ENCODE data around the gene TTC23. TPM values are rescaled to one million over a fixed set of nuclear protein-coding genes. Genes with fewer than 3 reads are reported as not detected.

Gene TTC23
- total RNA-seq (2014; rRNA removed; shearing (Covaris generic)), result 28.3 and 43.1 TPM in 2 replicates

- H3K4me1 ChIP-seq, result peaks cover 14% of the 10 kb centered on the region; the same call in 1 of the 2 replicates
- no peaks in the 10 kb centered on the region for H3K9me3 ChIP-seq (replicated peaks)
- peak; percentile 61 to 89 for DNase-seq
- peak within 1 kb of the TSS; percentile 91 for H3K4me3 ChIP-seq
- H3K36me3 ChIP-seq, result peaks cover 5% of the 10 kb centered on the region
- H3K27me3 ChIP-seq, result no peaks in the 10 kb centered on the region
- peak within 1 kb of the TSS; percentile 80 for H3K27ac ChIP-seq
Observed at GRCh38 chr15:99249270-99249841, at the start of gene TTC23. Gene TTC23, minus strand, starts transcription at chr15:99249581. Its CDS starts 20,869 bp downstream, at chr15:99228712.

- Histone ChIP-seq H3K4me3 (no peak overlapping the region), H3K27me3 (no peaks in the 10 kb centered on the region), H3K4me1 (no peaks in the 10 kb centered on the region), H3K27ac (no peak overlapping the region), H3K36me3 (no peaks in the 10 kb centered on the region), H3K9me3 (replicated peaks) (0 out of 2 replicates have a peak, but pooled peaks cover 3% of the 10 kb centered on the region)
- no peak for DNase-seq
Observed at GRCh38 chr15:99296386-99296785, 47.0 kb upstream of the TTC23 start.

GRCh38 chr15:99295840-99296239 is 46.5 kb upstream of the TTC23 start:
- no peak overlapping the region for H3K27ac ChIP-seq
- no peak for DNase-seq

GRCh38 chr15:99291643-99292042 is 42.3 kb upstream of the TTC23 start:
- Histone ChIP-seq H3K4me1 (no peaks in the 10 kb centered on the region), H3K36me3 (peaks cover 4% of the 10 kb centered on the region; the same call in 1 of the 2 replicates), H3K27ac (no peak overlapping the region), H3K27me3 (no peaks in the 10 kb centered on the region), H3K9me3 (replicated peaks) (0 out of 2 replicates have a peak, but pooled peaks cover 3% of the 10 kb centered on the region), H3K4me3 (no peak overlapping the region)
- DNase-seq, result no peak

More at GRCh38 chr15:99295840-99296239, 46.5 kb upstream of the TTC23 start:
- H3K36me3 ChIP-seq, result no peaks in the 10 kb centered on the region
- no peaks in the 10 kb centered on the region for H3K27me3 ChIP-seq
- H3K9me3 ChIP-seq (replicated peaks), result 0 out of 2 replicates have a peak, but pooled peaks cover 3% of the 10 kb centered on the region
- no peak overlapping the region for H3K4me3 ChIP-seq
- H3K4me1 ChIP-seq, result no peaks in the 10 kb centered on the region

- no peaks in the 10 kb centered on the region for H3K4me1 ChIP-seq
- no peak overlapping the region for H3K27ac ChIP-seq
- H3K27me3 ChIP-seq, result no peaks in the 10 kb centered on the region
- no peak overlapping the region for H3K4me3 ChIP-seq
- H3K36me3 ChIP-seq, result no peaks in the 10 kb centered on the region
- H3K9me3 ChIP-seq (replicated peaks), result no peaks in the 10 kb centered on the region
- DNase-seq, result no peak
Observed at GRCh38 chr15:99283717-99284116, 34.3 kb upstream of the TTC23 start.

GRCh38 chr15:99282586-99282985 is 33.2 kb upstream of the TTC23 start:
- H3K4me1 ChIP-seq, result no peaks in the 10 kb centered on the region
- no peaks in the 10 kb centered on the region for H3K27me3 ChIP-seq
- no peaks in the 10 kb centered on the region for H3K36me3 ChIP-seq
- H3K27ac ChIP-seq, result no peak overlapping the region
- H3K9me3 ChIP-seq (replicated peaks), result no peaks in the 10 kb centered on the region
- no peak overlapping the region for H3K4me3 ChIP-seq
- no peak for DNase-seq

GRCh38 chr15:99282121-99282520 is 32.7 kb upstream of the TTC23 start:
- DNase-seq, result no peak
- H3K4me3 ChIP-seq, result no peak overlapping the region
- no peaks in the 10 kb centered on the region for H3K36me3 ChIP-seq
- no peaks in the 10 kb centered on the region for H3K27me3 ChIP-seq
- H3K27ac ChIP-seq, result no peak overlapping the region
- H3K9me3 ChIP-seq (replicated peaks), result no peaks in the 10 kb centered on the region
- H3K4me1 ChIP-seq, result no peaks in the 10 kb centered on the region

GRCh38 chr15:99279827-99280226 is 30.4 kb upstream of the TTC23 start:
- no peaks in the 10 kb centered on the region for H3K27me3 ChIP-seq
- DNase-seq, result no peak

GRCh38 chr15:99279290-99279689 is 29.9 kb upstream of the TTC23 start:
- Histone ChIP-seq H3K9me3 (replicated peaks) (no peaks in the 10 kb centered on the region), H3K27me3 (no peaks in the 10 kb centered on the region), H3K27ac (no peak overlapping the region), H3K4me1 (no peaks in the 10 kb centered on the region), H3K4me3 (no peak overlapping the region), H3K36me3 (no peaks in the 10 kb centered on the region)
- DNase-seq, result no peak

More at GRCh38 chr15:99279827-99280226, 30.4 kb upstream of the TTC23 start:
- Histone ChIP-seq H3K4me1 (no peaks in the 10 kb centered on the region), H3K27ac (no peak overlapping the region), H3K4me3 (no peak overlapping the region), H3K9me3 (replicated peaks) (no peaks in the 10 kb centered on the region), H3K36me3 (no peaks in the 10 kb centered on the region)

- Histone ChIP-seq H3K9me3 (replicated peaks) (no peaks in the 10 kb centered on the region), H3K27me3 (no peaks in the 10 kb centered on the region), H3K4me3 (no peak overlapping the region), H3K4me1 (no peaks in the 10 kb centered on the region), H3K27ac (no peak overlapping the region), H3K36me3 (no peaks in the 10 kb centered on the region)
- DNase-seq, result no peak
Observed at GRCh38 chr15:99275525-99276128, 26.2 kb upstream of the TTC23 start.

GRCh38 chr15:99275061-99275460 is 25.7 kb upstream of the TTC23 start:
- H3K4me1 ChIP-seq, result no peaks in the 10 kb centered on the region
- no peaks in the 10 kb centered on the region for H3K9me3 ChIP-seq (replicated peaks)
- no peak overlapping the region for H3K4me3 ChIP-seq
- no peaks in the 10 kb centered on the region for H3K36me3 ChIP-seq
- no peaks in the 10 kb centered on the region for H3K27me3 ChIP-seq
- H3K27ac ChIP-seq, result no peak overlapping the region
- DNase-seq, result no peak

- H3K4me3 ChIP-seq, result no peak overlapping the region
- no peak overlapping the region for H3K27ac ChIP-seq
- no peaks in the 10 kb centered on the region for H3K27me3 ChIP-seq
- no peaks in the 10 kb centered on the region for H3K36me3 ChIP-seq
- no peaks in the 10 kb centered on the region for H3K4me1 ChIP-seq
- no peak for DNase-seq
- H3K9me3 ChIP-seq (replicated peaks), result no peaks in the 10 kb centered on the region
Observed at GRCh38 chr15:99273801-99274200, 24.4 kb upstream of the TTC23 start.

GRCh38 chr15:99268431-99268830 is 19.1 kb upstream of the TTC23 start:
- Histone ChIP-seq H3K4me3 (no peak overlapping the region), H3K27ac (no peak overlapping the region)

GRCh38 chr15:99267957-99268356 is 18.6 kb upstream of the TTC23 start:
- H3K36me3 ChIP-seq, result no peaks in the 10 kb centered on the region
- H3K27ac ChIP-seq, result no peak overlapping the region
- H3K27me3 ChIP-seq, result no peaks in the 10 kb centered on the region
- no peaks in the 10 kb centered on the region for H3K9me3 ChIP-seq (replicated peaks)
- H3K4me3 ChIP-seq, result no peak overlapping the region
- no peaks in the 10 kb centered on the region for H3K4me1 ChIP-seq
- no peak for DNase-seq

More at GRCh38 chr15:99268431-99268830, 19.1 kb upstream of the TTC23 start:
- Histone ChIP-seq H3K9me3 (replicated peaks) (no peaks in the 10 kb centered on the region), H3K36me3 (no peaks in the 10 kb centered on the region), H3K4me1 (no peaks in the 10 kb centered on the region), H3K27me3 (no peaks in the 10 kb centered on the region)
- DNase-seq, result no peak

GRCh38 chr15:99265541-99266070 is 16.2 kb upstream of the TTC23 start:
- H3K27ac ChIP-seq, result no peak overlapping the region
- DNase-seq, result no peak
- H3K27me3 ChIP-seq, result no peaks in the 10 kb centered on the region
- H3K9me3 ChIP-seq (replicated peaks), result no peaks in the 10 kb centered on the region
- H3K4me3 ChIP-seq, result no peak overlapping the region
- no peaks in the 10 kb centered on the region for H3K36me3 ChIP-seq
- no peaks in the 10 kb centered on the region for H3K4me1 ChIP-seq

Data from SJCRH30 (cell line).